A549 (cell line): ENCODE results near the gene PKD1. TPM values are rescaled to one million over a fixed set of nuclear protein-coding genes. Genes with fewer than 3 reads are reported as not detected.
A peak's percentile ranks its signal among the peaks of the same experiment; 100 is the strongest.

Source experiments
- ATAC-seq, 2 experiments: fragments of 200-7000 bp in 1 of 2; fragments of >200 bp in 1 of 2; cut with Nextera tagmentation in 1 of 2; cut with Tn5 transposase in 1 of 2; 3 replicates each; pipeline versions ENCODE4 v1.8.0 to v1.9.1; 2018 to 2020; ENCODE audit warnings: mild to moderate bottlenecking in 1 of 2, moderate library complexity in 1 of 2
- CTCF ChIA-PET: fragments of 300-600 bp; sonication (Branson Sonifier 250); formaldehyde crosslinking; extraction: SDS; loops from one replicate; lab custom pipeline; 2021; ENCODE audit warnings: antibody characterized with exemption, inconsistent platforms; lab: Yijun Ruan, JAX
- POLR2A ChIA-PET: fragments of 350-600 bp; formaldehyde crosslinking; extraction: SDS; loops from one replicate; lab custom pipeline; 2021; ENCODE audit warnings: antibody characterized with exemption, inconsistent platforms; lab: Yijun Ruan, JAX
- DNase-seq, 2 experiments: peaks; one replicate each; pipeline versions ENCODE4 v3.0.0 to v3.0.0-alpha.2; 2011 to 2016; ENCODE audit warnings: low read depth in 1 of 2, low spot score in 1 of 2
- FAIRE-seq: peaks from 2 replicates; lab custom pipeline; 2011; peaks lifted over from hg19 to GRCh38; lab: Jason Lieb, UNC
- H3K27ac ChIP-seq, 2 experiments: fragments of >200 bp; sonication (Bioruptor Twin); formaldehyde crosslinking; 3 replicates each; pipeline ENCODE4 v1.5.1; 2016 to 2017
- H3K4me1 ChIP-seq: fragments of >200 bp; sonication (Bioruptor Twin); formaldehyde crosslinking; 3 replicates; pipeline ENCODE4 v1.6.1; 2016
- H3K4me2 ChIP-seq: fragments of >200 bp; sonication (Bioruptor Twin); formaldehyde crosslinking; 3 replicates; pipeline ENCODE4 v1.6.1; 2016
- H3K4me3 ChIP-seq: fragments of >200 bp; sonication (Bioruptor Twin); formaldehyde crosslinking; 3 replicates; pipeline ENCODE4 v1.5.1; 2016
- H3K9me3 ChIP-seq: fragments of >200 bp; sonication (Bioruptor Twin); formaldehyde crosslinking; 3 replicates; pipeline ENCODE4 v1.6.1; 2016
- CHD2 ChIP-seq: fragments of 150-350 bp; IDR thresholded peaks from 2 replicates; pipeline ENCODE4 v1.6.1; 2014; ENCODE audit warnings: low read length; ENCODE audit not compliant: partially characterized antibody
- EHF ChIP-seq: fragments of 250-450 bp; sonication (Bioruptor Pico); IDR thresholded peaks from 2 replicates; pipeline ENCODE4 v1.5.0; 2020; ENCODE audit warnings: mild to moderate bottlenecking
- FOSB ChIP-seq: fragments of 250-450 bp; sonication (Bioruptor Pico); IDR thresholded peaks from 2 replicates; pipeline ENCODE4 v1.5.0; 2020; ENCODE audit warnings: mild to moderate bottlenecking, moderate library complexity
- FOXS1 ChIP-seq: fragments of 250-450 bp; sonication (Bioruptor Pico); IDR thresholded peaks from 2 replicates; pipeline ENCODE4 v1.5.0; 2020; ENCODE audit warnings: mild to moderate bottlenecking, moderate library complexity
- HES2 ChIP-seq: fragments of >200 bp; sonication (Bioruptor Twin); formaldehyde crosslinking; IDR thresholded peaks from 2 replicates; pipeline ENCODE4 v1.6.1; 2016
- HMGXB4 ChIP-seq: fragments of 250-450 bp; sonication (Bioruptor Pico); IDR thresholded peaks from 2 replicates; pipeline ENCODE4 v1.5.0; 2021; ENCODE audit warnings: mild to moderate bottlenecking, moderate library complexity, borderline replicate concordance
- HOXB13 ChIP-seq: fragments of 250-450 bp; sonication (Bioruptor Pico); IDR thresholded peaks from 2 replicates; pipeline ENCODE4 v1.5.0; 2020; ENCODE audit warnings: low read depth, mild to moderate bottlenecking, moderate library complexity
- HOXB5 ChIP-seq: fragments of 250-450 bp; sonication (Bioruptor Pico); IDR thresholded peaks from 2 replicates; pipeline ENCODE4 v1.5.0; 2020; ENCODE audit warnings: mild to moderate bottlenecking, moderate library complexity
- MAX ChIP-seq: IDR thresholded peaks from 2 replicates; pipeline ENCODE4 v1.6.1; 2012
- NPAS2 ChIP-seq: fragments of 250-450 bp; sonication (Bioruptor Pico); IDR thresholded peaks from 2 replicates; pipeline ENCODE4 v1.8.0; 2022; ENCODE audit warnings: mild to moderate bottlenecking, moderate library complexity, borderline replicate concordance
- POLR2AphosphoS2 ChIP-seq: conservative IDR thresholded peaks from 2 replicates; pipeline ENCODE4 v1.6.1; 2012; ENCODE audit warnings: low read length, improper control_type of control experiment, inconsistent platforms
- REST ChIP-seq: fragments of 200-600 bp; sonication (generic); IDR thresholded peaks from 2 replicates; pipeline ENCODE4 v1.6.1; 2016; ENCODE audit warnings: antibody characterized with exemption, mild to moderate bottlenecking, moderate library complexity
- ZNF302 ChIP-seq: fragments of 250-450 bp; sonication (Bioruptor Pico); IDR thresholded peaks from 2 replicates; pipeline ENCODE4 v1.9.0; 2021; ENCODE audit warnings: inconsistent platforms, mild to moderate bottlenecking, moderate library complexity
- WGBS: methylation state at CpG from one replicate; pipeline ENCODE4 v1.1.6; 2017; ENCODE audit errors: missing lambda C conversion rate; 5-methylcytosine and 5-hydroxymethylcytosine counted together
- polyA plus RNA-seq, 4 experiments: library from polyadenylated mRNA; depleted of rRNA in 3 of 4; stranded (reverse); fragments of >200 nt; fragmentation: RNase III in 1 of 4; extraction: RNeasy Plus Mini Kit Qiagen cat#74134 plus additional on column Dnase treatment in 1 of 4; gene quantifications; 2 replicates in 3 of 4; 3 replicates in 1 of 4; pipeline ENCODE4 v1.2.3, GENCODE V29; 2011 to 2017

The PKD1 gene
- polyA plus RNA-seq, 2 of the 4 experiments (the other 2 are of a cell fraction), result 11.5 to 39.2 TPM

- Histone ChIP-seq H3K4me2 (0 out of 3 replicates have a peak overlapping the region, but pooled peaks have one; percentile 34), H3K4me3 (no peak overlapping the region)
- no peak for FAIRE-seq
- CTCF ChIA-PET, result interaction anchor here (0.9 to 3.8 kb wide), 5 partner anchors 10 to 98 kb away, joined by 3 to 17 read pairs (median 6); no protein-coding TSS in a partner anchor
- POLR2A ChIA-PET, result interaction anchor here (0.7 kb wide), 1 partner anchor 83 kb away, joined by 5 read pairs; no protein-coding TSS in a partner anchor
- TF ChIP-seq FOSB (CRISPR knock-in tag), result no peak
- no peak for TF ChIP-seq ZNF302 (CRISPR knock-in tag)
- no peak for TF ChIP-seq HES2
- no peak for TF ChIP-seq HMGXB4 (CRISPR knock-in tag)
- TF ChIP-seq NPAS2 (CRISPR knock-in tag), result no peak
- TF ChIP-seq, all 56 proteins: peak for 0
- ATAC-seq, result no peak
- no peak for DNase-seq
- peak overlapping the region; percentile 42 to 90; a peak in 5 of 6 replicates for H3K27ac ChIP-seq
- no peaks in the 10 kb centered on the region for H3K9me3 ChIP-seq
- H3K4me1 ChIP-seq, result peaks cover 71% of the 10 kb centered on the region
- 77% methylated on average over 9 of the region's 11 CpGs for WGBS
Observed at GRCh38 chr16:2042986-2043666, 92.6 kb downstream of the PKD1 start.

- POLR2A ChIA-PET, result interaction anchor here (0.7 kb wide), 1 partner anchor 82 kb away, joined by 5 read pairs; no protein-coding TSS in a partner anchor
- no peak for FAIRE-seq
- 87% methylated on average over 11 of the region's 22 CpGs for WGBS
Observed at GRCh38 chr16:2042171-2042985, 93.3 kb downstream of the PKD1 start.

GRCh38 chr16:2040787-2041522, 94.7 kb downstream of the PKD1 start:
- DNase-seq, result no peak
- no peak for FAIRE-seq
- peak overlapping the region; percentile 73 for H3K4me2 ChIP-seq

More at GRCh38 chr16:2042171-2042985, 93.3 kb downstream of the PKD1 start:
- peak overlapping the region; percentile 90 for H3K27ac ChIP-seq
- DNase-seq, result peak in 1 of 2 experiments; percentile 44
- no peaks in the 10 kb centered on the region for H3K9me3 ChIP-seq
- H3K4me3 ChIP-seq, result no peak overlapping the region
- TF ChIP-seq CHD2, result no peak
- TF ChIP-seq HOXB13 (CRISPR knock-in tag), result 0 out of 2 replicates have a peak, but pooled peaks have one; percentile 44
- ATAC-seq, result no peak
- H3K4me1 ChIP-seq, result peaks cover 78% of the 10 kb centered on the region
- CTCF ChIA-PET, result interaction anchor here (1.0 to 2.3 kb wide), 3 partner anchors 14 to 98 kb away, joined by 3 to 17 read pairs (median 12); no protein-coding TSS in a partner anchor
- peak overlapping the region; percentile 32; the same call in 2 of the 3 replicates for H3K4me2 ChIP-seq

More at GRCh38 chr16:2040787-2041522, 94.7 kb downstream of the PKD1 start:
- 67% methylated on average over 10 of the region's 20 CpGs for WGBS
- Histone ChIP-seq H3K9me3 (no peaks in the 10 kb centered on the region), H3K4me3 (no peak overlapping the region), H3K4me1 (peaks cover 82% of the 10 kb centered on the region), H3K27ac (peak overlapping the region; percentile 90)
- POLR2A ChIA-PET, result interaction anchor here (0.6 kb wide), 1 partner anchor 14 kb away, joined by 3 read pairs; the partner anchor contains the start of gene NHERF2
- peak; percentile 17 to 21; a peak in 3 of 6 replicates for ATAC-seq
- peak; percentile 37; the same call in 1 of the 2 replicates for TF ChIP-seq MAX
- peak; percentile 30; the same call in 1 of the 2 replicates for TF ChIP-seq FOXS1 (CRISPR knock-in tag)
- 0 out of 2 replicates have a peak, but pooled peaks have one; percentile 44 for TF ChIP-seq HOXB13 (CRISPR knock-in tag)
- peak; percentile 20; the same call in 1 of the 2 replicates for TF ChIP-seq FOSB (CRISPR knock-in tag)
- peak; percentile 46; the same call in 1 of the 2 replicates for TF ChIP-seq ZNF302 (CRISPR knock-in tag)
- TF ChIP-seq POLR2AphosphoS2, result no peak
- TF ChIP-seq EHF (CRISPR knock-in tag), result peak; percentile 90
- no peak for TF ChIP-seq REST
- TF ChIP-seq HOXB5 (CRISPR knock-in tag), result peak; percentile 27; the same call in 1 of the 2 replicates
- CTCF ChIA-PET, result interaction anchor here (0.7 to 4.0 kb wide), 9 partner anchors 11 to 104 kb away, joined by 3 to 25 read pairs (median 4); no protein-coding TSS in a partner anchor
